GM12801 (cell line): Measurements from ENCODE around the gene CSNK1G2.

ENCODE experiments used
- CTCF ChIP-seq: IDR thresholded peaks from one replicate; pipeline ENCODE4 v1.5.1; 2011; ENCODE audit warnings: control low read depth; ENCODE audit not compliant: insufficient read length; ENCODE audit errors: extremely low read depth

Gene CSNK1G2

GRCh38 chr19:1979642-1980041, 38.7 kb downstream of the CSNK1G2 start:
- no peak for TF ChIP-seq CTCF

GRCh38 chr19:1980091-1980808, 39.3 kb downstream of the CSNK1G2 start:
- TF ChIP-seq CTCF, result no peak

GRCh38 chr19:1980809-1981181, 39.8 kb downstream of the CSNK1G2 start:
- no peak for TF ChIP-seq CTCF

- no peak for TF ChIP-seq CTCF
Measured at GRCh38 chr19:1981253-1981652, 40.3 kb downstream of the CSNK1G2 start.

GRCh38 chr19:1984357-1984756, 43.4 kb downstream of the CSNK1G2 start:
- TF ChIP-seq CTCF, result no peak

- no peak for TF ChIP-seq CTCF
Measured at GRCh38 chr19:1985588-1986356, 44.8 kb downstream of the CSNK1G2 start.

- TF ChIP-seq CTCF, result no peak
Measured at GRCh38 chr19:1986357-1987162, 45.6 kb downstream of the CSNK1G2 start.
